Iris pigment epithelial cell (primary cell): ENCODE measurements around the gene TINAG.
A peak's percentile ranks its signal among the peaks of the same experiment; 100 is the strongest.

ENCODE experiments used
- DNase-seq: peaks from one replicate; pipeline ENCODE4 v3.0.0-alpha.2; 2011; ENCODE audit warnings: low read depth

TINAG gene, protein sequence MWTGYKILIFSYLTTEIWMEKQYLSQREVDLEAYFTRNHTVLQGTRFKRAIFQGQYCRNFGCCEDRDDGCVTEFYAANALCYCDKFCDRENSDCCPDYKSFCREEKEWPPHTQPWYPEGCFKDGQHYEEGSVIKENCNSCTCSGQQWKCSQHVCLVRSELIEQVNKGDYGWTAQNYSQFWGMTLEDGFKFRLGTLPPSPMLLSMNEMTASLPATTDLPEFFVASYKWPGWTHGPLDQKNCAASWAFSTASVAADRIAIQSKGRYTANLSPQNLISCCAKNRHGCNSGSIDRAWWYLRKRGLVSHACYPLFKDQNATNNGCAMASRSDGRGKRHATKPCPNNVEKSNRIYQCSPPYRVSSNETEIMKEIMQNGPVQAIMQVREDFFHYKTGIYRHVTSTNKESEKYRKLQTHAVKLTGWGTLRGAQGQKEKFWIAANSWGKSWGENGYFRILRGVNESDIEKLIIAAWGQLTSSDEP

DNA sequence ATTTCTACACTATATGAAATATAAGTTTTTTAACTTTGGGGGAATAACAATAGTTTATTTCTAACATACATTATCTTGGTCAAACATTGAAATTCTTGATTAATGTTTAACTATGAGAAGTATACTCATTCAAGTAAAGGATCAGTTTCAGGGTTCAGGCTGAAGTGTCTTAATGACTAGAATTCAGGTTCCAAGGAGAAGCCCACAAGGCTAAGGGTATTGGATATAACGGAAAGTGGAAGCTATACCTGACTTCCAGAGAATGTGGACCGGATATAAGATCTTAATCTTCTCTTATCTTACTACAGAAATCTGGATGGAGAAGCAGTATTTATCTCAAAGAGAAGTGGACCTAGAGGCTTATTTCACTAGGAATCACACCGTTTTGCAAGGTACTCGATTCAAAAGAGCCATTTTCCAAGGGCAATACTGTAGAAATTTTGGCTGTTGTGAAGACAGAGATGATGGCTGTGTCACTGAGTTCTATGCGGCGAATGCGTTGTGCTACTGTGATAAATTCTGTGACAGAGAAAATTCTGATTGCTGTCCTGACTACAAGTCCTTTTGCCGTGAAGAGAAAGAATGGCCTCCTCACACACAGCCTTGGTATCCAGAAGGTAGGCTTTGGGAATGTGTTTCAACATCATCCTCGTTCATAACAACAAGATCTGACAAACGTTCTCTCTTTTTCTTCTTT lies at the start of gene TINAG:
Gene TINAG, plus strand, starts transcription at position 153 of the 697 bp plus-strand sequence. Its CDS starts 110 bp downstream, at position 263.
- DNase-seq, result no peak

DNA sequence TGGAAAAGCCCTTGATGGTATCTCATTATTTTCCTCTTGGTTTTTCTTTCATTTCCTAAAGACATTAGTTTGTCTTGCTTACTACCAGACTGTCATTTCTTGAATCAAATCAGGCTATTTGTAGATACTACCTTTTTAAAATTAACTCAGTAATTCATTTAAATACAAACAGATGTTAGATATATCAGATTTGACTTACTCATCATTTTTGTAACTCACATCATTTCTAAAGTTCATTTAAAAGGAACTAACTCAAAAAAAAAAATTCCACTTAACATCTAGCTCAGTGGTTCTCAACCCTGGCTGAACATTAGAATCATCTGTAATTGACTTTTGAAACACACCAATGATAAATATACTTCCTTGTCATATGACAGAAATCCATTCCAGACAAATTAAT lies 48.2 kb upstream of the TINAG start:
- DNase-seq, result no peak

DNA sequence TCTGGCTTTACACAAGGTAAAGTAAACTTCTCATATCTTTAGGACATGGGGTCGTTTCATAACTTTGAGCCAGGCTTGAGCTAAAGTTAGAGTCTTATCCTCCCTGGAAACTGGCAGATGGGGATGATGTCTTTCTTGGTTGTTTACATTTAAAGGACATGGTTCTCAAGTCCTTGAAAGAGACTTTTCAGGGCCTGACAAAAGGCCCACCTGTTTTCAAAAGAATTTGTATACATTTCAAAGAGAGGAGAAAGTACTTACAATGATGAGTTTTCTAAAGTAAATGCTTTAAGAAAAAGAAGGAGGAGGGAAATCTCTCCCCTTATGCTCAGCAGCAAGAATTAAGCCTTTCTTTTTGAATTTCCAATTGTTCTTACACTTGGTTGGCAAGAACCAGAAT lies 45.7 kb upstream of the TINAG start:
- DNase-seq, result no peak

DNA sequence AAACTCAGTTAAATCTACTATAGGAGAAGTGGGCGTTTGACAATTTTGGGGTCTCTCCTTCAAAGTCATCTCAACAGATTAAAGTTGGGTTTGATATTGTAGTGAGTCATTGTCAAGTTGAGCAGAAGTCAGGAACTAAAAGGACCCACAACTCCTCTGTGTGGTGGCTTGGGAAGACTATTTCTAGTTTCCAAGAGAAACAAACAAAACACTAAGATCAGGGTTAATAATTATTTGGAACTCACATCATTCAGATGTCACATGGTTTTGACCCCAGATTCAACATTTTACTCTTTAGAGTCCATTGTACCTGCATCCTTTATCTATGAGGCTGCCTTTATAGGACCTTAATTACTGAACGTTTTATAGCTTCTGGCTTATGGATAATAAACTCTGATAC lies 45.3 kb upstream of the TINAG start:
- DNase-seq, result no peak

DNA sequence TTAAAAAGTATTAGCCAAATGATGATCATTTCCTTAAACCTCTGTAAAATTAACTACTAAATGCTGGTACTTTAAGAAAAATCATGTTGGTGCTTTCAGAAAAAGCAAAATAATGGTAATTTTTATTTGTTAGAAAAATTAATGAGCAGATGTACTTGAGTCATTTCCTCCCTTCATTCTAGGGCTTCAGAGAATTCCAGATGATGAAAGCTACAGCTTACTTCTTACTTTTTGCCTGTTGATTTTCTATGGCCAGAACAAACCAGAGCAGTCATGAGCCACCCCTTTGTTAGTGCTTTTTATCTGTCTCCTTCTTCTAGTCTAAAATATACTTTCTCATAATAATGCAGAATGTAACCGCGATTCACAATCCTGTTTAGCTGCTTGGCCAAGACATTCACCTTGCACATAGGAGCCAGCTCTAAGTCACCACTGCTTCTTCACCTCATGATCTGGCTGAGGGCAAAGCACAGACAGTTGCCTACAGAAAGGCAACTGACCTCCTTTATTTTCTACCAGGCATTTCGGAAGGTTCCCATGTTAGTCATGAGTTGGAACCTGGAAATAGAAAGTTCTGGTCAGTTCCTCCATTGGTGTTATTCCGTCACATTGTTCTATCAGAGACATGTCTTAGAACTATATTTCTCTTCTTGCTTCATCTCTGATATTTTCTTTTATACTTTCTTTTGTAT lies 43.5 kb upstream of the TINAG start:
- peak; percentile 62 for DNase-seq

DNA sequence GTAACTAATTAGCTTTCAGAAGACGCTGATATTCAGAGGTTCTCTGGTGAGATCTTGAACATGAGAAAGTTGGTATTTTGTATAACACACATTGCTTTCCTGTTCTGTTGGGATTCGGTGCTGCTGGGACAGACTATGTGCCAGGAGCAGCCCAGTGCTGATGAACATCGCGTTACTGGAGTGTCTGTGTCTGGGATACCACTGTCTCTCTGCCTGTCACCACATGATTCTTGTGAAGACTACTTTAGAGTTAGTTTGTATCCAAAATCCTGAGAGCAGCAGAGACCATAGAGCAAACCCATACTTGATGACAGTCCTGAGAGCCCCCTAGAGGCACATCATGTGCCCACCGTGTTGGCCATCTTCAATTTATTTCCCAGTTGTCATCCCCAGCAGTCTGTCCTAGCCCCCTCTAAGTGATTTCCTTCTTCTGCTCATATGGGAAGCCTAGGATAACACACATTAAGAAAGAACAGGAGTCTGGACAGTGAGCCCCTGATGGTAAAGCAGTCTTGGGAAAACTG lies 41.8 kb upstream of the TINAG start:
- DNase-seq, result no peak

DNA sequence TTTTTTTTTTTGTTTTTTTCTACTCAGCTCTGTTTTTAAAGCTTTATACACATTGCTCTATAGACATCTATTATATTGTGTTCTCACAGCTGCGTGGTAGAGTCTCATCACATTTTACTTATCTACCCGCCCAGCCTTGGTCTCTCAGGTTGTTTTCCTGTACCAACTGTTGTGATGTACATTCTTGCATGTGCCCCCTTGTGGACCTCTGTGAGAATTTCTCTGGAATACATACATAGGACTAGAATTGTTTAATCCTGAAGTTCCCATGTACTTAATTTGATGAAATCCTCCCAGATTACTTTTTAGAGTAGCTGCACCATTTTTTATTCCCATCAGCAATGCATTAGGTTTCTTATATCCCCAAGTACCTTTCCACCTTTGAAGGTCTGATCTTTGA lies 40.4 kb upstream of the TINAG start:
- peak; percentile 65 for DNase-seq

DNA sequence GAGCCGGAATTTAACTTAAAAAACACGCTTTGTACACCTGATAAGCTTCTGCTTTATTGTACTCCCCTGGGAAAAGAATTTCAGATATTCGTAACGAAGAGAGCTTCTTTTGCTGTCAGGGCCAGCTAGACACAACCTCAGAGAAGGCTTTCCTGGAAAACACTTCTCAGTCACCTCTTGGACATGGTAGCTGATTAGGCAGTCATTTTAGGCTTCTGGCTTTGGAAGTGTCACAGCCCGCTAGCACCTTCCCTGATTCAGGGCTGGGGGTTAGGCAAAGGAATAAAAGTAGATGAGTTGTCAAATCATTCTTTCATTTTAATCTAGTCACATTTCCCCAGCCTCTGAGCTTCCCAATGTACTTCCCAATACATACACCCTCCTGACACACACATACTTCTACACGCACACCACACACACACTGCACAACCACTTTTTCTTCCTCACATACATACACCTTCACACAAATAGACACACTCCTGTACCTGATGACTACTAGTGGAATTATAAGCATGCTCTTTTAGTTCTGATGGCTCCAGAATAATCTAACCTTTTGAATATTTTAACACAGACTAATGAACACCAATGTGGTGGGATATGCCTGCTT lies 34.9 kb upstream of the TINAG start:
- no peak for DNase-seq

DNA sequence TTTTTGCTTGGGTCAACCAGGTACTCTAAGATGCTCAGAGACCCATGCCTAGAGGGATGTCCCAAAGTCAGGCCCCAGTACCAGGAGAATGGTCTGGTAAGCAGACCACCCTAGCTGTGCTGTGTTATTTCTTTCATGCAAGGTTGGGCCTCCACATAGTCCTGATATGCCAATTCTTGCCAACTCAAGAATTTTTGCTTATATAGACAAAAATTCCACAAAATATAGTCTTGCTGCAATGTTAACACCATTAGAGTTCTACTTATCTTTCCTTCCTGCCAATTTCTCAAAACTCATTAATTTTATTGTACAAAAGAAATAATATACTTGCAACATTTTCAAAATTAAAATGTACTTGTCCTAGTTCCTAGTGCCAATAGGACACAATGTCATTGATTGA lies 33.9 kb upstream of the TINAG start:
- no peak for DNase-seq

DNA sequence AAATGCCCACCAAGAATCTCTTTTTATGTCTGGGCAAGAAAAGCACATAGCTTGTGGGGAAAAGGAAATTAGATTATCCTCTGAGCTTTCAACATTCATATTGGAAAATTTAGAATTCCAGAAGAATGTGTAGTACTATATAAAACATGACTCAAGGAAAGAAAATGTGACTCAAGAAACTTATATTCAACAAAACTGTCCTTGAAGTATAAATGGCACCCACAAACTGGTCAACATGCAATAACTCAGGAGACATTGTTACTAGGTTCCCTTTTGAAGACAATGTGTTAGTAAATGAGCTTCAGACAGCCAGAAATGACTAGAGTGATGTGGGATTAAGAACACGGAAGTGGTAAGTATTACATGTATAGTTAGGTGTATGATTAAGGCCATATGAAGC lies 26.1 kb upstream of the TINAG start:
- DNase-seq, result peak; percentile 80

DNA sequence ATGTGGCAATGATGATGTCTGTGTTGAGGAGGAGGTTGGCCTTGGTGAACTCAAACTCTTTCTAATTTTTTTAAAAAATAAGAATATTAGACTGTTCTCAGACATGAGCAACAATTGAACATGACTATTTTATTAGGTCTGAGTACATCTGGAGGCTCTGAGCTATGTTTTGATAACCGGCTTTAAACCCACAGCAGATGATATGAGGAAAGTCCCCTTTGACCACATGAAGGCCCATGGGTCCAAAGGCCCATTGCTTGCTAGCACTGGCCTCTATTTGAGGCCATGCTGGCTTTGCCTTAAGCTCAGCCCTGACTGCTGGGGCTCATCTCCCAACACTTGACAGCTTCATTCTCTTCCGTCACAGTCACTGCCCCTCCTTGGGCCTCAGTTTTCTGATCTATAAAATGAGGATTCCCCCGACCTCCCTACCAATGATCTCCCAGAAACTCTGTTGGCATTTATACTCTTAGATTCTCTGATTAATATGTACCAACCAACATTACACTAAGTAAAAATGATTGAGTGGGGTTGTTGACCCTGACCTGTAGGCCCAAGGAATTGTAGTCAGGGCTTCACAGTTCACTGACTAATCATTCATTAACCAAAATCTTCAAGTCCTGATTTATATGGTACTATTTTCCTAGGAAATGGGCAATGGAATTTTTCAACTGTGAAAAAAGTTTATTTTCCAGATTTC lies 23.9 kb upstream of the TINAG start:
- DNase-seq, result peak; percentile 40

DNA sequence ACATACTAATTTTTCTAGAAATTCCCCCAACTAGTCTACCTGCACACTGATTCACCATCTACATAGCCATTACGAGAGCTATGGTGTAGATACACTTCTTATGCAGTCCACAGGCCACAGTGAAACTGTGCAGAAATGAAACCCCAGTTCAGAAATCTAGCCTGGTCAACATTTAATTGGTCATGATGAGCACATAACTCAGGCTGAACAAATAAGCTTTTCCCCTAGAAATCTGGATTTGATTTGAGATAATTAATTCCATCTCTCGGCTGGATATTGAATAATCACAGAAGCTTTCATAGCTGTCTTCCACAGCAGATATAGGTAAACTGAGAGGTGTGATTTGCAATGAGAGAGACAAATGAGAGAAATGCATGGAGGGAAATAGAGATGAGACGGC lies 22.6 kb upstream of the TINAG start:
- DNase-seq, result no peak

DNA sequence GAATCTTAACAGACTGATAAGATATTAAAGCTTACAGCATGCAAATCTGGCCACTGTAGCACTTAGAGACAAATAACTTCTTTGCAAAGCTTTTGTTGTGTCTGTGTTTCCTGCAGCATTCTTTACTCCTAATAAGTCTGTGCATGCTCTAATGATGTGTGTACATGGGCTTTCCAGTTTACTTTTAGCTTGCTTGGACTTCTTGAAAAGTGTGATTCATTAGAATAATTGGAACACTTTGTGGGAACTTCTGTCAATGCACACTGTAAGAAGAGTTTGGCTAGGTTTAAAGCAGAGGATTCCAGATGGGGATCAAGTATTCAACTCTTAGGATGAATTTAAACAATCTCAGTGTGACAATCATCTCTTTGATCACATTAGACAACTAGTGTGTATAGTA lies 22.1 kb upstream of the TINAG start:
- DNase-seq, result peak; percentile 23

DNA sequence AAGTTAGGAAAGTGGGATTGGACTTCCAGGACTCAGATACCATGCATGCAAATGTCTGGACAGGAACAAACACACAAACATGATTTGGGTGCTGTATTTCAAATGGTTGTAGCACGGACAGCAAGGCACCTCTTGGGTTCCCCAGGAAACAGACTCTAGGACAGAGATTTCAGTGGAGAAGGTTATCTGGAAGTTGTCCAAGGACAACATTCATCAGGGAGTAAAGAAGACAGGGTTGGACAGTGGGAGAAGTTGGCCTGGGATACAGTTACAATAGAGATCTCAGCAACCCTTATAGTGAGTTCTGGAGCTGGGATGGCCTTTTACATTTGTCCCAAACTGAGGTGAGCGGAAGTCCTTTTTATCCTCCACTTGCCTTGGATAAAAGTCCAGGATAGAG lies 19.8 kb upstream of the TINAG start:
- DNase-seq, result peak; percentile 40

DNA sequence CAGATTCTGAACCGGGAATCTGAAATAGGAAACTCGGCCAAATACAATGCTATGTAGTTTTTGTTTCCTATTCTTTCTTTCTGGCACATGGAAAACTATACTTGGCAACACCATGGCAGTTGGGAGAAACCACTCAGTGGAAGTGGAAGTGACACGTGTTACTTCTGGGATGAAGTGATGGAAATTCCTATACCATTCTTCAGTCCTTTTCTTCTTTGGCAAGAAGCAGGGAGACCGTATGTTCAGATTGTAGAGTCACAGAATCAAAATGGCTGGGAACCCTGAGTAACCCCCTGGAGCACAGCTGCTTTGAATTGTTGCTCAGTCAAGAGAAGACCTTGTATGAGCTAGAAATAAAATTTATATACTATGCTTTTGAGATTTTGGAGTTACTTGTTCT lies 18.8 kb upstream of the TINAG start:
- no peak for DNase-seq

DNA sequence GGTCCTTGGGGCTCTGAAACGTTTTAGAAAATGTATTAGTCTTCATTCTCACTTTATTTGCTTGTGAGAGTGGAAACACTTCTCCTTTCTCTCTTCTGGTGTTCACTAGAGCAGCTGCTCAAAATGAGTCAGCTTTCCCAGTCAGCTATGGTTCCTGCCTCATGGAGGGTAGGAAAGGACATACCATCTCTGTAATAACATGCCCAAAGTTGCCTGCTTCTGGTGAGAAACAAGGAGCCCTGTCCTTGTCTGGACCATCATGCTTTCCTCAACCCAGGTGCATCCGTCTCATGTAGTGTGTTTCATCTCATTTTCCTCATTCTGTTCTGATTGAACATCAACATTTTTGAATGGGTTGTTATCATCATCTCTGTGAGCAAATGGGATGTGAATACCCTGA lies 17.1 kb upstream of the TINAG start:
- DNase-seq, result peak; percentile 84

DNA sequence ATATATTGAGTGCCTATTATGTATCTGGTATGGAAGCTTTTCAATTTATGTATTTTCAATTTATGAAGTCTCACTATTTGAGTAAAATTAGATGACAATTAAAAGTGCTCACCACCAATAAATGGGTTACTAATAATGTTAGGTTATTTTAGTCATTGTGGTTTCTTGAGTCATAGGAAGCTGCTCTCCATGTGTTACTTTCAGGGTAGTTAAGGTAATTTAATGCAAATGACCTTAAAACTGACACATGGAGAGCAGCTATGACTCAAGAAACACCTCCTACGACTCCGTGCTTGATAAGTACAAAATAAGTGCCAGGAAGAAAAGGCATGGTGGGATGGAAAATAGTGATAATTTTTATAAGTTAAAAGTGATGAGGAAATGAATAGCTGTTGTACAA lies 16.5 kb upstream of the TINAG start:
- peak; percentile 78 for DNase-seq

DNA sequence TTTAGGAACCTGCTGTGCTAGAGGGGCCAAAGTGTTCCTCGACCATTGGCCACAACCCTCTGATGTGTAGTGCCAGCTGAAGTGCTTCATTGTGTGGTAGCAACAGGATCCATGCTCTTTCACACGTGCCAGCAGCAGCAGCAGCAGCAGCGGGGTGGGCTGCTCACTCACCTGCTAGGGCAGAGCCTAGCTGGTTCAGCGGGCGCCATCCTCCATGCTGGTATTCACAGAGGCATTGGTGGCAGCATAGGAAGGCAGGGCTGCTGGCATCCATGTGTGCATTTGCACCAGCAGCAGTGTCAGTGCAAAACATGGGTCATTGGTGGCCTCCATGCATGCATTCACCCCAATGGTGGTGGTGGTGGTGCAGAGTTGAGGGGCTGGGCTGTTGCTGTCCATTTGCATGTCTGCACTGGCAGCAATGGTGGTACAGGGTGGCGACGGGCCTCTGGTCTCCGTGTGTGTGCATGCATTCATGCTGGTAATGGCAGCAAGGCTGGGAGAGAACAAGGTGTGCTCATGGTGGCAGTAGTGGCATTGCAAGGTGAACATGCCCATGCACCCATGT lies 13.2 kb upstream of the TINAG start:
- DNase-seq, result no peak

DNA sequence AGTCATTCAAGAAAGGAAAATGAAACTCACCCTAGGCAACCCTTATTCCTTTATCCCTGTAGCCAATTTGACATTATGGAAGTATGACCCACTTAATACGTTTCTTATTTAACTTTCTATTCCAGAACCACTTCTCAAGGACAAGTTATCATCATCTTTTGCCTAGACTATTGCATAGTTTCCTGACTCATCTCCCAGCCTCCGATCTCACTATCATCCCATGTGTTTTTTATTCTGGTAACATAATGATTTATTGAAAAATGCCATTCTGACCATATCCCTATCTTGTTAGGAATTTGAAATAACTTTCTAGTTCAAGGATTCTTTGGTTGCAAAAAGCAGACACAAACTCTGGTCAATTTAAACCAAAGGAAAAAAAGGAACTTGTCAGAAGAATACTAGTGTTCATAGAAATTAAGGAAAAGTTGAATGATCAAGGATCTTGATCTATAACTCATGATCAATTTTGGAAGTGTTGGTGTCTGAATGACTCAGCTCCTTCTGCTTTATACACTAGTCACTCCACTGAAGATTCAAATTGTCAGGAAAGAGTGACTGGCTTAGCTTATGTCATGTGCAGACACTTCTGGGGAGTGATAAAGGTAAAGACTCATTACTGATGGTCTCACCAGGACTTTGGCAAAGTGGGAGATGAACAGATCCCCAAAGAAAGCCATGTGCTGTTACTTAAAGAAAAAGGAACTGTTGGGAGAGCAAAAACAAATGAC lies 8.5 kb upstream of the TINAG start:
- peak; percentile 58 for DNase-seq

DNA sequence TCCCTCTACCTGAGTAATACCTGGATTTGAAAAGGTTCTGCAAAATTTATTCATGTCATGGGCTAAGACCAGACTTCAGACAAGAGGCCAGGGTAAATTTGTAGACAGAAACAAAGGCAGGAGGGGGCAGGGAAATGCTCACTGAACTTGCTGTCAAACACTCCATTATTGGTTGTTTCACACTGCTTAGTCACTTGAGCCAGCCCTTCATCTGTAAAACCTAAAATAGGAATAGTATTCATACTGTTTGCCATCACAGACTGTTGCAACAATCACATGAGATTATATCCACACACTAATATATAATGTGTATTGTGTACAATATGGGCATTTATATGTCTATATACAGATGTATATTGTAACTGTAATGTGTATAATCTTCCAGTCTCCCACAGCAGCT lies 6.5 kb upstream of the TINAG start:
- DNase-seq, result no peak
